GM19351 (cell line): Measurements from ENCODE around the gene ZACN.

Experiments
- ATAC-seq: cut with Tn5 transposase; IDR thresholded peaks from one replicate; pipeline ENCODE4 v1.9.1; 2021; ENCODE audit warnings: mild to moderate bottlenecking, moderate library complexity; ENCODE audit not compliant: unreplicated experiment

ZACN gene

GRCh38 chr17:76080768-76081287, 1.8 kb downstream of the ZACN start:
- no peak for ATAC-seq

- ATAC-seq: no peak
Measured at GRCh38 chr17:76081295-76082210, 2.6 kb downstream of the ZACN start.

GRCh38 chr17:76082326-76083251, 3.6 kb downstream of the ZACN start:
- no peak for ATAC-seq

GRCh38 chr17:76083536-76084182, 4.7 kb downstream of the ZACN start:
- ATAC-seq: no peak

- no peak for ATAC-seq
Measured at GRCh38 chr17:76085066-76085730, 6.2 kb downstream of the ZACN start.

GRCh38 chr17:76085731-76086366, 6.9 kb downstream of the ZACN start:
- no peak for ATAC-seq

GRCh38 chr17:76086384-76086783, 7.4 kb downstream of the ZACN start:
- ATAC-seq: no peak

GRCh38 chr17:76087531-76087930, 8.5 kb downstream of the ZACN start:
- no peak for ATAC-seq

GRCh38 chr17:76088041-76088867, 9.3 kb downstream of the ZACN start:
- ATAC-seq: no peak

GRCh38 chr17:76088868-76089576, 10.0 kb downstream of the ZACN start:
- ATAC-seq: no peak

- ATAC-seq: no peak
Measured at GRCh38 chr17:76089680-76090516, 10.9 kb downstream of the ZACN start.

- ATAC-seq: no peak
Measured at GRCh38 chr17:76090517-76091129, 11.6 kb downstream of the ZACN start.

GRCh38 chr17:76091526-76092286, 12.7 kb downstream of the ZACN start:
- no peak for ATAC-seq

- ATAC-seq: no peak
Measured at GRCh38 chr17:76092526-76093413, 13.8 kb downstream of the ZACN start.

GRCh38 chr17:76094046-76094445, 15.1 kb downstream of the ZACN start:
- no peak for ATAC-seq
